Measurements from ENCODE around the gene IL33.
A peak's percentile ranks its signal among the peaks of the same experiment; 100 is the strongest.

Gene IL33

DNA sequence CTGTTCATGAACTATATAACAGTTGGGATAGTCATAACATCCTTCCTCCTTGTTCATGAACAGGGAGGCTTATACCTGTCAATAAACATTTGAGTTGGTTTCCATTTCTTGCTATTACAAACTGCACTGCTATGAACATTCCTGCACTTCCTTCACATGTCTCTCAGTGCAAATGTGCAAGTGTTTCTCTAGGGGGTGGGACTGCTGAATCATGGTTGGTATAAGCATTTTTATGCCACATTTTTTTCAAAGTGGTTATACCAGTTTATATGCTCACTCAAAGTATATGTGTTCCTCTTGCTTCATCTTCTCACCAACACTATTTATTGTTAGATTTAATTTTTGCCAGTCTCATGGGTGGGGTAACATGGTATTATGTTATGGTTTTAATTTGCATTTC is 86.8 kb downstream of the IL33 start:
- no peak for DNase-seq

DNA sequence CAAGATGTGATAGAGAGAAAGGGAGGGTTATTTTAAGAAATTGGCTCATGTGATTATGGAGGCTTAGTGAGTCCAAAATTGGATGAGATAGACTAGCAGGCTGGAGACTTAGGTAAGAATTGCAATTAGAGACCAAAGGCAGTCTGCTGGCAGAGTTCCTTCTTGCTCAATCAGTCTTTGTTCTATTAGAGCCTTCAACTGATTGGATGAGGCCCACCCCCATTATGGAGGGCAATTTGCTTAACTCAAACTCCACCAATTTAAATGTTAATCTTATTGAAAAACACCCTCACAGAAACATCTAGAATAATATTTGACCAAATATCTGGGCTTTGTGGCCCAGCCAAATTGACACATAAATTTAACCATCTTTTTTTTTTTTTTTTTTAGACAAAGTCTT is 88.6 kb downstream of the IL33 start:
- no peak for DNase-seq

DNA sequence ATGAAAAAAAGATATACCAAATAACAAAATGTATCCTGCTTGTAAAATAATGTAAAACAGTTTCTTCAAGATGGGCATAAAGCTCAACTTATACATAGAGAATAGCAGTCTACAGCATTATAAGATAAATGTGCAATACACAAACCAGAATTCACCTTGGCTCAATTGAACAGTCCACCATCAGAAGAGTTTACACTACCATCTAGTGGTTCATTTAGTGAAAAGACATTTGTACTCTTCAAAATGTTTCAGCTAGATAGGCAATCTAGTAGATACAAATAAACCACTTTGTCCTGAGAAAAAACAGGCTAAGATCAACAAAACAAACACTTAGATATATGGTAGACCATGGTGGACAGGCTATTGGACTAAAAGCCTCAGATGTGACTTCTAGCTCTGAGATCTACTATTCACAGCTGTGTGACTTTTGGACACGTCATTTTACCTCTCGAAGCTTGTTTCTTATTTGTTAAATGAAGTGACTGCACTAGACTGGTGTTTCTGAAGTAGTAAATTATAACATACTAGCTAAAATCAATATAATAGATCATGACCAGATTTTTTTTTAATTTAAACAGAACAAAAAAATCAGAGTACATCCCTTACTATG is 90.5 kb downstream of the IL33 start:
- peak in 2 of 58 donors; percentile 17 to 23 for DNase-seq

Measured in anterior cingulate cortex (tissue), 58 donors.